CD4-positive, CD25-positive, alpha-beta regulatory T cell (primary cell): Measurements from ENCODE around the gene LIN7C. TPM values are rescaled to one million over a fixed set of nuclear protein-coding genes. Genes with fewer than 3 reads are reported as not detected.

ENCODE experiments used
- ATAC-seq, 2 donors: fragments of 150-1000 bp; cut with Tn5 transposase; one replicate each; pipeline ENCODE4 v1.10.0; 2021; ENCODE audit warnings: low read depth in 2 of 2, moderate number of reproducible peaks in 2 of 2, moderate library complexity in 1 of 2
- DNase-seq, 3 donors: peaks; one replicate each; pipeline versions ENCODE4 v3.0.0 to v3.0.0-alpha.2; 2012 to 2022; ENCODE audit warnings: mixed read lengths in 1 of 3
- H3K27ac ChIP-seq: one replicate; pipeline ENCODE4 v1.7.0; 2013; ENCODE audit warnings: mild to moderate bottlenecking, low read length; ENCODE audit not compliant: insufficient read depth, poor library complexity, severe bottlenecking
- H3K27me3 ChIP-seq: one replicate; pipeline ENCODE4 v1.7.0; 2013; ENCODE audit warnings: low read length; ENCODE audit not compliant: control insufficient read depth, insufficient read depth
- H3K36me3 ChIP-seq: one replicate; pipeline ENCODE4 v1.7.0; 2013; ENCODE audit warnings: mild to moderate bottlenecking, low read length, moderate library complexity; ENCODE audit not compliant: control insufficient read depth, insufficient read depth
- H3K4me1 ChIP-seq: 2 replicates; pipeline ENCODE4 v1.7.0; 2013; ENCODE audit warnings: mild to moderate bottlenecking, low read length; ENCODE audit not compliant: insufficient read depth, control insufficient read depth, poor library complexity, severe bottlenecking
- H3K4me3 ChIP-seq: one replicate; pipeline ENCODE4 v1.7.0; 2013; ENCODE audit warnings: low read depth, mild to moderate bottlenecking, low read length, moderate library complexity
- H3K9me3 ChIP-seq, 2 experiments: 1 replicate in 1 of 2; 2 replicates in 1 of 2; pipeline ENCODE4 v1.7.0; 2013; ENCODE audit warnings: low read length in 2 of 2, mild to moderate bottlenecking in 1 of 2, moderate library complexity in 1 of 2; ENCODE audit not compliant: control insufficient read depth in 2 of 2
- H3K27ac Mint-ChIP-seq, 3 donors: one replicate each; pipeline ENCODE4 v1.8.0; 2020 to 2022; ENCODE audit warnings: mild to moderate bottlenecking in 3 of 3, mixed read lengths in 3 of 3, moderate library complexity in 2 of 3
- H3K27me3 Mint-ChIP-seq: one replicate; pipeline ENCODE4 v1.8.0; 2022; ENCODE audit warnings: mild to moderate bottlenecking, mixed read lengths
- H3K36me3 Mint-ChIP-seq: one replicate; pipeline ENCODE4 v1.8.0; 2020; ENCODE audit warnings: mixed read lengths
- H3K4me1 Mint-ChIP-seq, 4 donors: one replicate each; pipeline ENCODE4 v1.8.0; 2020 to 2022; ENCODE audit warnings: mixed read lengths in 4 of 4, mild to moderate bottlenecking in 1 of 4
- H3K4me3 Mint-ChIP-seq, 4 donors: one replicate each; pipeline ENCODE4 v1.8.0; 2020 to 2022; ENCODE audit warnings: mild to moderate bottlenecking in 4 of 4, mixed read lengths in 4 of 4, moderate library complexity in 3 of 4
- H3K9me3 Mint-ChIP-seq, 7 donors: one replicate each; pipeline ENCODE4 v1.8.0; 2020 to 2022; ENCODE audit warnings: mixed read lengths in 7 of 7, mild to moderate bottlenecking in 3 of 7, moderate library complexity in 2 of 7
- polyA plus RNA-seq, 4 donors: library from polyadenylated mRNA; unstranded; fragments of 300-500 nt; fragmentation: Illumina TruSeq; gene quantifications; one replicate each; pipeline ENCODE4 v1.2.3, GENCODE V29; 2021
- total RNA-seq: library from RNA; stranded (reverse); gene quantifications from one replicate; pipeline ENCODE4 v1.2.3, GENCODE V29; 2022

The LIN7C gene, protein sequence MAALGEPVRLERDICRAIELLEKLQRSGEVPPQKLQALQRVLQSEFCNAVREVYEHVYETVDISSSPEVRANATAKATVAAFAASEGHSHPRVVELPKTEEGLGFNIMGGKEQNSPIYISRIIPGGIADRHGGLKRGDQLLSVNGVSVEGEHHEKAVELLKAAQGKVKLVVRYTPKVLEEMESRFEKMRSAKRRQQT
- total RNA-seq (20.3 TPM), polyA plus RNA-seq (10 to 100 TPM; 10.3 to 15.6 (median 12.1) TPM)

DNA sequence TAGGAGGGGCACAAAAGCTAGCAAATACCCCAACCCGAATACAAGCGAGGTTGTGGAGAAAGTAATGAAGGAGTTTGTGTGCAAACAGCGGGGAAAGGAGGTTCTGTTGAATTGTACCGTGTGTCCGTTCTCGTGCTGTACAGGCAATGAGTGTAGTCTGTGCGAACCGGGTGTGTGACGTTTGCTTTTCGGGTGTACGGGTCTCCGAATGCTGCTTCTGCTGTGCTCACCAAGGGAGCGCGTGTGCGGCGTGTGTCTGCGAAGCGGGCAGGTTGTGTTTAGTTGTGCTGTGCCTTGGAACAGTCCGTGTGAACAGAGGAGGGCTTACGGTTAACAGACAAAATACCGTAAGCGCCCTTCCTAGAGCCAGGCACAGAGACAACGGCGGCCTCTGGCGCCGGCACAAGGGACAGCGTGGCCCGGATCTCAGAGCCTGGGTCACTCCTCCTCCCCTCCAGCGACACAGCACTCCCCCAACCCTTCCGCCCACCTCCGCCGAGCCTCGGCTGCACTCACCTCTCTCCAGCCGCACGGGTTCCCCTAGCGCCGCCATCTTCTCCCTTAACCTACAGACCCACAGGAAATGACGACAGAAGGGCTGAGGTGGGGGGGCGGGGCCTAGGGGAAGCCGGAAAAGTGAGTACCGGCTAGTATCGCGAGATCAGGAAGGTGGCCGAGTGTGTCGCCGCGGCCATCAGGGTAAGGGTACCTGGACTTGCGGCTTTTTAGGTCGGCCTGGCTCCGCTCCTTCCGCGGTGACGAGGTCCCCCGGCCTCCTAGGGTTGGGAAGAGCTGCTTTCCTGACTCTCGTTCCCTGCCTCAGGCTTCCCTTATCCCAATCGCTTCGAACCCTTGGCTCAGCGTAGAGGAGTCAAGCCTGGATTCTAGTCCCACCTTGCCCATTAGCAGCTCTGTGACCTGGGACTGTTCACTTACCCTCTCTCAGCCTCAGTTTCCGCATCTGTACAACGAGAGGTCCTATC, at the start of gene LIN7C:
Gene LIN7C (minus strand): TSS at position 570 of the 983 bp plus-strand sequence. CDS start 17 bp downstream, at position 553.
- ATAC-seq: peak; percentile 92
- DNase-seq: peak; percentile 93 to 97 (median 96)
- peaks cover 25% of the 10 kb centered on the region for H3K4me1 ChIP-seq
- H3K4me3 Mint-ChIP-seq: peak within 1 kb of the TSS; percentile 98 to 100 (median 99)
- H3K36me3 Mint-ChIP-seq: peaks cover 5% of the 10 kb centered on the region
- no peaks in the 10 kb centered on the region for H3K27me3 ChIP-seq
- no peaks in the 10 kb centered on the region for H3K27me3 Mint-ChIP-seq
- no peaks in the 10 kb centered on the region for H3K9me3 ChIP-seq
- H3K27ac ChIP-seq: peak within 1 kb of the TSS; percentile 93
- H3K4me1 Mint-ChIP-seq: peaks cover 34 to 65% (median 48%) of the 10 kb centered on the region in 4 donors
- peaks cover 0 to 4% (median 0%) of the 10 kb centered on the region in 7 donors for H3K9me3 Mint-ChIP-seq
- H3K4me3 ChIP-seq: peak within 1 kb of the TSS; percentile 98
- H3K27ac Mint-ChIP-seq: peak within 1 kb of the TSS; percentile 97 to 99 (median 98)
- peaks cover 8% of the 10 kb centered on the region for H3K36me3 ChIP-seq

DNA sequence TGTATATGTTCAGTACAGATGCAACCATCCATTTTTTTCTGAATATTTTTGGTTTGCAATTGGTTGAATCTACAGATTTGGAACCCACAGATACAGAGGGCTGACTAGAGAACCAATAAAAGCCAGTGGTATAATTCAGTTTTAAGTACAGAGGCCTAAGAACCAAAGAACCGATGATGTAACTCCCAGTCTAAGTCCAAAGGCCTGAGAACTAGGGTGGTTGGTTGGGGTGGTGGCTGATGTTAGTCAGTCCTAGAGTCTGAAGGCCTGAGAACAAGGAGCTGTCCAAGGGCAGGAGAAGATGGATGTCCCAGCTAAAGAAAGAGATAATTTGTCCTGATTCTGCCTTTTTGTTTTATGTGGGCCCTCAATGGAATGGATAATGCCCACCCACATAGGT, 48.7 kb upstream of the LIN7C start:
- Histone ChIP-seq H3K4me1 (no peaks in the 10 kb centered on the region), H3K4me3 (no peak overlapping the region), H3K9me3 (no peaks in the 10 kb centered on the region), H3K27me3 (no peaks in the 10 kb centered on the region), H3K27ac (no peak overlapping the region), H3K36me3 (no peaks in the 10 kb centered on the region)
- ATAC-seq: no peak
- H3K27ac Mint-ChIP-seq: no peak overlapping the region
- no peaks in the 10 kb centered on the region for H3K4me1 Mint-ChIP-seq
- no peak overlapping the region for H3K4me3 Mint-ChIP-seq
- no peak for DNase-seq
- H3K36me3 Mint-ChIP-seq: no peaks in the 10 kb centered on the region
- peaks cover 4% of the 10 kb centered on the region for H3K27me3 Mint-ChIP-seq
- peaks cover 0 to 3% (median 0%) of the 10 kb centered on the region in 7 donors for H3K9me3 Mint-ChIP-seq

DNA sequence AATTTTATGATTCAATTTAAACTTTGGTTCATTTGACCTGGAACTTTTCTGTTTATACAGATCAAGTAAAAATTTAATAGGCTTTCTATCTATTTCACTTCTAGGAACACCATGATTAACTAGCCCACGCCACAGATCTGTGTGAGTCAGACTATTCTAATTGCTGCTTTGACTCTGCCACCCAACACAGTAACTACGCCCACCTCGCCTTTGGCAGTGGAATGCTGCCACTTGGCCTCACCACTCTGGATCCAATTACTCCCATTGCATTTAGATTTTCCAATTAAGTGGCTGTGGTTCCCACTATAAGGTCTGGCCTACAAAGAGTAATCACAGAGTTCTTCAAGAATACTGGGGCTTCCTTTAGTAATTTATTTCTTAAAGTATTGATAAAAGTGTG, 46.6 kb upstream of the LIN7C start:
- H3K4me3 Mint-ChIP-seq: no peak overlapping the region
- no peaks in the 10 kb centered on the region for H3K36me3 ChIP-seq
- H3K9me3 Mint-ChIP-seq: peaks cover 0 to 3% (median 0%) of the 10 kb centered on the region in 7 donors
- H3K4me1 Mint-ChIP-seq: no peaks in the 10 kb centered on the region
- no peak overlapping the region for H3K27ac ChIP-seq
- no peak for DNase-seq
- H3K27me3 Mint-ChIP-seq: no peaks in the 10 kb centered on the region
- no peaks in the 10 kb centered on the region for H3K4me1 ChIP-seq
- no peak overlapping the region for H3K4me3 ChIP-seq
- H3K27me3 ChIP-seq: no peaks in the 10 kb centered on the region
- no peak for ATAC-seq
- peaks cover 6% of the 10 kb centered on the region for H3K36me3 Mint-ChIP-seq
- no peak overlapping the region for H3K27ac Mint-ChIP-seq
- H3K9me3 ChIP-seq: no peaks in the 10 kb centered on the region

DNA sequence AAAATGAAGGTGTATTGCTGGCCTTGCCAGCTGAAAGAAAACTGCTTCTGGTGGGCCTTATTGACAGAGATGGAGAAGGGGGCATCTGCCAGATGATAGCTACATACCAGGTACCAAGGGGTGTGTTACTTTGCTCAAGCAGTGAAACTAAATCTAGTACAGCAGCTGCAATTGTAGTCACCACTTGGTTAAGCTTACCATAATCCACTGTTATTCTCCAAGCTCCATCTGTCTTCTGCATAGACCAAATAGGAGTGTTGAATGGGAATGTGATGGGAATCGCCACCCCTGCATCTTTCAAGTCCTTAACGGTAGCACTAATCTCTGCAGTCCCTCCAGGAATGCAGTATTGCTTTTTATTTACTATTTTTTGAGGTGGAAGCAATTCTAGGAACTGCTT, 45.8 kb upstream of the LIN7C start:
- peaks cover 0 to 3% (median 0%) of the 10 kb centered on the region in 7 donors for H3K9me3 Mint-ChIP-seq
- H3K27ac Mint-ChIP-seq: no peak overlapping the region
- H3K27me3 ChIP-seq: no peaks in the 10 kb centered on the region
- H3K27me3 Mint-ChIP-seq: no peaks in the 10 kb centered on the region
- ATAC-seq (no peak), DNase-seq (no peak)
- H3K27ac ChIP-seq: no peak overlapping the region
- no peaks in the 10 kb centered on the region for H3K4me1 Mint-ChIP-seq
- H3K4me3 ChIP-seq: no peak overlapping the region
- H3K9me3 ChIP-seq: no peaks in the 10 kb centered on the region
- H3K36me3 ChIP-seq: no peaks in the 10 kb centered on the region
- no peaks in the 10 kb centered on the region for H3K4me1 ChIP-seq
- no peak overlapping the region for H3K4me3 Mint-ChIP-seq
- peaks cover 6% of the 10 kb centered on the region for H3K36me3 Mint-ChIP-seq

DNA sequence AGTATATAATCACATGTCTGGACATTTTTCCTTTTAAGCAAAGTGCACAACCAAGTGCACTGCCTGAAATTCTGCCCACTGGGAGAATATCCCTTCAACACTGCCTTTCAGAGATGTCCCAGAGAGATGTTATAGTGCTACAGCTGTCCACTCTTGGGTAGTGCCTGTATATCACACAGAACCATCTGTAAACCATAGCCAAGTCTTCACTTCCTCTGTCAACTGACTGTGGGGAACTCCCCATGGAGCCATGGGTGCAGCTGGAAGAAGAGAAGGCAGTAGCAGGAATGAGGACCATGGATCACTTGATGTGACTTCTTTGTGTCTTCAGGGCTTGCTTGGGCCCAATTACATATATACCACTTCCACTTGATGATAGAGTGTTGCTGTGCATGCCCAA, 44.6 kb upstream of the LIN7C start:
- no peaks in the 10 kb centered on the region for H3K4me1 Mint-ChIP-seq
- peaks cover 6% of the 10 kb centered on the region for H3K36me3 Mint-ChIP-seq
- ATAC-seq (no peak), DNase-seq (no peak)
- H3K9me3 Mint-ChIP-seq: peaks cover 0 to 3% (median 0%) of the 10 kb centered on the region in 7 donors
- no peak overlapping the region for H3K4me3 Mint-ChIP-seq
- Histone ChIP-seq H3K36me3 (no peaks in the 10 kb centered on the region), H3K4me1 (no peaks in the 10 kb centered on the region), H3K9me3 (no peaks in the 10 kb centered on the region), H3K27me3 (no peaks in the 10 kb centered on the region), H3K27ac (no peak overlapping the region), H3K4me3 (no peak overlapping the region)
- H3K27ac Mint-ChIP-seq: no peak overlapping the region
- no peaks in the 10 kb centered on the region for H3K27me3 Mint-ChIP-seq

DNA sequence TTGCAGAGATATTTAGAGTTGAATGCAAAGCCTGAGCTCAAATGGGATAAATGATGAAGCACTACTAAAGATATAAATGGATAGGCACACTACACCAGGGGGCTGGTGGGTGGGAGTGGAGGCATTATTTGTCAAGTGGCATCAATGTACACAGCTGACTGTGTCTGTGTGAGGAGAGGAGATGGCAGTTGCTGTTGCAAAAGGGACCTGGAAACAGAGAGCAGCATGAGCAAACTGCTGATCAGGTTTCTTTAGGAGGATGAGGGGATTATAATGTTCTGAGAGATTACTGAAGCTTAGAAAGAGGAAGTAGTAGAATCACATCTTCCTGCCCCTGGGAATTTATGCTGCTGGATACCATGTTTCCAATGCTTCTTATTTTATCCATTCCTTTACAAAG, 39.4 kb upstream of the LIN7C start:
- no peak for ATAC-seq
- Mint-ChIP-seq H3K9me3 (peaks cover 0 to 2% (median 0%) of the 10 kb centered on the region in 7 donors), H3K4me1 (peaks cover 0 to 1% (median 0%) of the 10 kb centered on the region in 4 donors), H3K27me3 (no peaks in the 10 kb centered on the region), H3K36me3 (peaks cover 17% of the 10 kb centered on the region), H3K27ac (no peak overlapping the region), H3K4me3 (no peak overlapping the region)
- no peak for DNase-seq
- Histone ChIP-seq H3K9me3 (no peaks in the 10 kb centered on the region), H3K27me3 (no peaks in the 10 kb centered on the region), H3K36me3 (no peaks in the 10 kb centered on the region), H3K4me1 (no peaks in the 10 kb centered on the region), H3K27ac (no peak overlapping the region), H3K4me3 (no peak overlapping the region)

DNA sequence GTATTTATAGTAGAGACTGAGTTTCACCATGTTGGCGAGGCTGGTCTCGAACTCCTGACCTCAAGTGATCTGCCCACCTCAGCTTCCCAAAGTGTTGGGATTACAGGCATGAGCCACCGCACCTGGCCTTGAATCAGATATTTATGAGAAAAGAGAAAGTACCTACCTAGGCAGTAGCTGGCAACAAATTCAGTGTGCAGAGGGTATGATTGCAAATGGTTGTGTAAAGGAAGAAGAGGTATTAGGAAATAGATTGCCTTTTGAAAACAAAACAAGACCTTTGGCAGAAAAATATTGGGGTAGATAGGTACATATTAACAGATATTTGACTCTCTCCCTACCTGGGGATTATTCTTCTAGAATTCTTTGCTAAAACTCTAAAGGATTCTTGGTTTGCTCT, 38.5 kb upstream of the LIN7C start:
- H3K36me3 ChIP-seq: no peaks in the 10 kb centered on the region
- H3K36me3 Mint-ChIP-seq: peaks cover 17% of the 10 kb centered on the region
- no peak for DNase-seq

More for the DNA sequence above, 38.5 kb upstream of the LIN7C start:
- no peak overlapping the region for H3K27ac ChIP-seq
- H3K27ac Mint-ChIP-seq: no peak overlapping the region
- no peak overlapping the region for H3K4me3 Mint-ChIP-seq
- H3K9me3 Mint-ChIP-seq: peaks cover 0 to 2% (median 0%) of the 10 kb centered on the region in 7 donors
- no peaks in the 10 kb centered on the region for H3K9me3 ChIP-seq
- ATAC-seq: no peak
- H3K4me1 Mint-ChIP-seq: peaks cover 0 to 1% (median 0%) of the 10 kb centered on the region in 4 donors
- no peaks in the 10 kb centered on the region for H3K4me1 ChIP-seq
- no peaks in the 10 kb centered on the region for H3K27me3 ChIP-seq
- H3K4me3 ChIP-seq: no peak overlapping the region
- H3K27me3 Mint-ChIP-seq: no peaks in the 10 kb centered on the region
